Measurements from ENCODE around the gene SSR1.
"Not testable (repeated sequence)": the region's sequence is repeated elsewhere in the genome, so short reads cannot be mapped to it uniquely, and the experiment has no call there.

Gene SSR1

DNA sequence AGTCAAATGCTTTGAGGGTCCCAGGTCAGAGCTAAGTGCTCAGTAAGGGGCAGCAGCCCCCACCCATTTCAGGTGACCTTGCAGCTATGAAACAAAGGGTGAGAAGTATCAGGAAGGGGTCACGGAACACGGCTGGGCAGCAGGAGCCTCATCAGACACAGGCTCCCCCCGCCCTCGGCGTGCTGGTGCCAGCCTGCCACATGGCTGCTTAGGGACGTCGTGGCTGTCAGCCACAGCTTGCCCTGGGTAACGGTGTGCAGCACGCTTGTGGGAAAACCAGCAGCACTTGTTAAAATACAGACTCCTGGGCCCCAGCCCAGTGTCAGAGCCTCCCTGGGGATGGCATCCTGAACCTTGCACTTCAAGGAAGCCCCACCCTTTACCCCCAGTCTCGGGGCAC lies 39.3 kb downstream of the SSR1 start:
- Mint-ChIP-seq H3K9me3 (ENCODE audit: low read depth) (no peaks in the 10 kb centered on the region), H3K4me1 (ENCODE audit: low read depth) (peaks cover 6% of the 10 kb centered on the region), H3K27me3 (no peaks in the 10 kb centered on the region), H3K4me3 (no peak overlapping the region), H3K27ac (no peak overlapping the region), H3K36me3 (no peaks in the 10 kb centered on the region)

DNA sequence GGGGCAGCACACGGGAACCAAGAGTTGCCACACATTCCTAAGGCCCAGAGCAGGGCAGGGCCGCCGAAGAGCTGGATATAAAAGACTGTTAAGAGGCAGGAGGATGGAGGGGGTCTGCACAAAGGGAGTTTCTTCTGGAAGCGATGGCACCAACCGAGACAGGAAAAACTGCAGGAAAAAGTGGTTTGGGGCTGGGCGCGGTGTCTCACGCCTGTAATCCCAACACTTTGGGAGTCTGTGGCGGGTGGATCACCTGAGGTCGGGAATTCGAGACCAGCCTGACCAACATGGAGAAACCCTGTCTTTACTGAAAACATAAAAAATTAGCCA lies 41.8 kb downstream of the SSR1 start:
- peaks cover 6% of the 10 kb centered on the region for H3K4me1 Mint-ChIP-seq (ENCODE audit: low read depth)
- H3K36me3 Mint-ChIP-seq, result peaks cover 2% of the 10 kb centered on the region
- no peak overlapping the region for H3K27ac Mint-ChIP-seq
- no peak overlapping the region for H3K4me3 Mint-ChIP-seq
- no peaks in the 10 kb centered on the region for H3K9me3 Mint-ChIP-seq (ENCODE audit: low read depth)
- no peaks in the 10 kb centered on the region for H3K27me3 Mint-ChIP-seq

DNA sequence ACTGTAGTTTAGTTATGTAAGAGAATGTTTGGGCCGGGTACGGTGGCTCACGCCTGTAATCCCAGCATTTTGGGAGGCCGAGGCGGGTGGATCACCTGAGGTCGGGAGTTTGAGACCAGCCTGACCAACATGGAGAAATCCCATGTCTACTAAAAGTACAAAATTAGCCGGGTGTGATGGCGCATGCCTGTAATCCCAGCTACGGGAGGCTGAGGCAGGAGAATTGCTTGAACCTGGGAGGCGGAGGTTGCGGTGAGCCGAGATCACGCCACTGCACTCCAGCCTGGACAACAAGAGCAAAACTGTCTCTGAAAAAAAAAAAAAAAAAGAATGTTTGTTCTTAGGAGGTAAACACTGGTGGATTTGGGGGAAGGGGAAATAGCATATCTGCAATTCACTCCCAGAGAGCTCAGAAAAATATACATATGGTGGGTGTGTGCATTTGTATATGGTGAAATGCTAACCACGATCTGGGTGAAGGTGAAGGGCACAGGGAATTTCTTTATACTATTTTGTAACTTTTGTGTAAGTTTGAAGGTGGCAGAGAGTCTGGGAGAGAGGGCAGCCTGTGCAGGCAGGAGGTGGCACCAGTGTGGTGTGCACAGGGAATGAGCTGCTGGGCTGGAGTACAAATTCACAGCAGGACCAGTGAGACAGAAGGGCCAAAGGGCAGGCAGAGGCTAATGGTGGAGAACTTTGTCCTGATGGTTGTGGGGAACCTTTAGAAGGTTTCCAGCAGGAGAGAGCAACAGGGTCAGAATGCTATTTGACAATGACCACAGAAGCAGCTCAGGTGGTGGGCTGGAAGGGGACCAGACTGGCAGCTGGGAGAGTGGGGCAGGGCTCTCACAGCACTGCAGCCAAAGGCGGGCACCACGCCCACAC lies 42.4 kb downstream of the SSR1 start:
- H3K27ac Mint-ChIP-seq, result no peak overlapping the region
- H3K9me3 Mint-ChIP-seq (ENCODE audit: low read depth), result no peaks in the 10 kb centered on the region
- H3K4me1 Mint-ChIP-seq (ENCODE audit: low read depth), result peaks cover under 1% of the 10 kb centered on the region
- H3K36me3 Mint-ChIP-seq, result peaks cover 2% of the 10 kb centered on the region
- H3K27me3 Mint-ChIP-seq, result no peaks in the 10 kb centered on the region
- H3K4me3 Mint-ChIP-seq, result no peak overlapping the region

DNA sequence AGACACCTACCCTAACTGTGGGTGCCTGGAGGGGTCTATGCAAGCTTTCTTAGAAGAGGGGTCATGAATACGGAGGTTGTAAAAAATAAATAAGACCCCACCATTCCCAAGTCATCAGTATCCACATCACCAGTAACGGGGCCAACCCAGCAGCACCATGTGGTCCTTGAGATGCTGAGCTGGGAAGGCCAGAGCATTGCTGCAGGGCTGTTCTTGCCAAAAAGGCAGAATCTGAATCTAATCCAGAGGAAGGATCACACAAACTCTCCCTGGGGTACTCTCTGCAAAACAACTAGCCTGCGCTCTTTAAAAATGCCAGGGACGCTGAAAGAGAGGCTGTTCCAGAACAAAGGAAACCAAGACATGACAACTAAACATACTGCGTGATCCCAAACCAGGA lies 43.2 kb downstream of the SSR1 start:
- Mint-ChIP-seq H3K36me3 (peaks cover 2% of the 10 kb centered on the region), H3K27me3 (no peaks in the 10 kb centered on the region), H3K4me3 (no peak overlapping the region), H3K27ac (no peak overlapping the region), H3K9me3 (ENCODE audit: low read depth) (no peaks in the 10 kb centered on the region), H3K4me1 (ENCODE audit: low read depth) (no peaks in the 10 kb centered on the region)

DNA sequence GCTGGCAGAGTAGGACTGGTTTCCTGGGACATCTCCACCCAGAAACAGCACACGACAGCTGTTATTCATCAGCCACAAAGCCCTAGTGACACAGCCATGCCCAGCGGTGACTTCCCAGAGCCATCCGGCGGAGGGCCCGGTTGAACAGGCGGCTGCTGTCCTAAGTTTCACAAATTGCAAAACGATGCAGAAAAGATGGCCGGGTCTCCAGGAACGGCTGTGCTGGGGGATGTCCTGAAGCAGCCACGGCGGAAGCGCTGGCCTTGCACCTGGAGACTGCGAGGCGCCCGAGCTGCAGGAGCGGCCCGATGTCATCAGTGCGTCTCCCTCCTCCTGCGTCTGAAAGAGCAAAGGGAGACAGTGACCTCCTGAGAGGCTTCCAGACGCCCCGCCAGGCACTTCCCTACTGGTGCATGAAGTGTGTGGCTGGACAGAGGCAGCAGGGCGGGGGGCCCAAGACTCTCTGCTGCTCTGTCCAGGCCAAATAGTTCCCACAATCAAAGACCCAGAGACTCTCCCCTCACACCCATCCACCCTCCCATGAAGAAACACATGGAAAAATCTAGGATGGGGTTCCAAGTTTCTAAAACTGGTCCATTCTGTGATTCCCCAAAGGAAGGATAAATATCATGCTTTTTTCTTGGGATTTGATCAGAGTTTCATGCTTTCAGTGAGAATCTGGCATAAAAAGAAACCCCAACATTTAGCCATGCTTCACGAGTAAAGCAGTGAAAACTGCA lies 44.0 kb downstream of the SSR1 start:
- Mint-ChIP-seq H3K4me3 (no peak overlapping the region), H3K4me1 (ENCODE audit: low read depth) (no peaks in the 10 kb centered on the region), H3K9me3 (ENCODE audit: low read depth) (no peaks in the 10 kb centered on the region), H3K27me3 (no peaks in the 10 kb centered on the region), H3K36me3 (peaks cover 2% of the 10 kb centered on the region), H3K27ac (no peak overlapping the region)

DNA sequence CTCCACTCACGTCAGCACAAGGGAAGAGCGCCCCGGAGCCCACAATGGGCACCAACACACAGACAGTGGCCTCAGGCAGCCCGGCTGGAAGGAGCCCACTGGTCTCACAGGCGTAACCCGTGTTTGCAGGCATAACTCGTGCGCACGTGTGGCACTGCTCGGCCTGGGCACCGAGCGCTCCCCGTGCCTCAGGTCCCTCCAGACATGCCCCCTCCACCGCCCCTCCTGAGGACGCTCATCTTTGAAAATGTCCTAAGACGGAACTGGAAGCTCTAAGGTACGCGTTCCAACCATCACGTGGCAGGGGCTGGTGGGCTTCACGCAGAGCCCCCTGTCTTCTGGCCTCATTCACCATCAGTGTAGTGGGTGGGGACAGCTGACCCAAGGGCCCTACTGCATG lies 44.6 kb downstream of the SSR1 start:
- H3K4me1 Mint-ChIP-seq (ENCODE audit: low read depth), result no peaks in the 10 kb centered on the region
- no peak overlapping the region for H3K27ac Mint-ChIP-seq
- H3K4me3 Mint-ChIP-seq, result no peak overlapping the region
- H3K36me3 Mint-ChIP-seq, result peaks cover 2% of the 10 kb centered on the region
- H3K27me3 Mint-ChIP-seq, result no peaks in the 10 kb centered on the region
- H3K9me3 Mint-ChIP-seq (ENCODE audit: low read depth), result no peaks in the 10 kb centered on the region

DNA sequence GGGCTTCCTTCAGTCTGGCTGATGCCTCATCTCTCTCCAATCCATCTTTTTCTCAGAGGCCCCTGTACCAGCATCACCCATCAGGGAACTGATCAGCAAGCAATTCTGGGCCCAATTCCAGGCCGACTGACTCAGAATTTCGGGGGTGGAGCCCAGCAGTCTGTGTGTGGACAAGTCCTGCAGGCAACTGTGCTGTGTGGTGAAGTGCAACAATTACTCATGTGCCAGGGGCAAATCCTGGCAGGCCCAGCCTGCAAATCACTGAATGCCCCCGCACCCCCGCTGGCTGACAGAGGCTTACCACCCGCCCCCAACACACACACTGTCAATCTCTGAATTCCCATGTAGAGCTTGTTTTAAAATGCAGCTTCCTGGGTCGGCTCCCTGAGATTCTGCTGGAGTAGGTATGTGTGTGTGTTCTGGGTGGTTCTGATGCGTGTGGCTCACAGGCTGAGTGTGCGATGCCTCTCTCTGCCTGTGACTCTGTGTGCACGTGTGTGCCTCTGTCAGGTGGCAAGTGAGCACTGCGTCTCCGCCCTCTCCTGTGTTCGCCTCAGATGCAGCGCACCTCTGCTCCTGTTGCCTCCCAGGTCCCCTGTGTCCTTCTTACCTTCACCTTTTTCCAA lies 45.4 kb downstream of the SSR1 start:
- peaks cover 2% of the 10 kb centered on the region for H3K36me3 Mint-ChIP-seq
- no peaks in the 10 kb centered on the region for H3K27me3 Mint-ChIP-seq
- no peak overlapping the region for H3K4me3 Mint-ChIP-seq
- no peak overlapping the region for H3K27ac Mint-ChIP-seq
- H3K4me1 Mint-ChIP-seq (ENCODE audit: low read depth), result no peaks in the 10 kb centered on the region
- no peaks in the 10 kb centered on the region for H3K9me3 Mint-ChIP-seq (ENCODE audit: low read depth)

DNA sequence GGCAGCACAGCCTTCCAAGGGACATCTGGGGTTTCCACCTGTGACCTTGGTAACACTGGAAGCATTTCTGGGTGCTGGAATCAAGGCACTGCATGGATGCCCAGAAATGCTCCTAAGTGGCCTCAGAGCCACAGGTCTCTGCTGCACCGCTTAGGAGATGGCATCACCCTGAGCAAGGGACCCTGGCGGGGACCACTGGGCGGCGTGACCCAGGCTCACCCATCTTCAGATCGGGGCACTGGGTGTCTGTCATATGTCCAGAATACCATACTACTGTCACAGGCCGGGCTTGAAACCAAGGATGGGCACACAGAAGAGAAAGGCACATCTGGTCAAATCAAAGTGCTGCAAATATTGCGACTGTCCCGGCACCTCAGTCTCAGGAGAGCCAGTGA lies 45.9 kb downstream of the SSR1 start:
- H3K27ac Mint-ChIP-seq, result no peak overlapping the region
- peaks cover 2% of the 10 kb centered on the region for H3K36me3 Mint-ChIP-seq
- no peaks in the 10 kb centered on the region for H3K9me3 Mint-ChIP-seq (ENCODE audit: low read depth)
- H3K4me1 Mint-ChIP-seq (ENCODE audit: low read depth), result peaks cover under 1% of the 10 kb centered on the region
- H3K4me3 Mint-ChIP-seq, result no peak overlapping the region
- peaks cover 3% of the 10 kb centered on the region for H3K27me3 Mint-ChIP-seq

DNA sequence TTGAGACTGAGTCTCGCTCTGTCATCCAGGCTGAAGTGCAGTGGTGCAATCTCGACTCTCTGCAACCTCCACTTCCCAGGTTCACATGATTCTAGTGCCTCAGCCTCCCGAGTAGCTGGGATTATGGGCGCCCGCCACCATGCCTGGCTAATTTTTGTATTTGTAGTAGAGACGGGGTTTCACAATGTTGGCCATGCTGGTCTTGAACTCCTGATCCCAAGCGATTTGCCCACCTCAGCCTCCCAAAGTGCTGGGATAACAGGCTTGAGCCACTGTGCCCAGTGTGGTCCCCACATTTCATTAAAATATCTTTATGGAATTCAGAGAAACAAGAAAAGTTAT lies 47.6 kb downstream of the SSR1 start:
- peaks cover 11% of the 10 kb centered on the region for H3K4me1 Mint-ChIP-seq (ENCODE audit: low read depth)
- not testable (repeated sequence) for H3K27ac Mint-ChIP-seq; H3K27me3 Mint-ChIP-seq; H3K9me3 Mint-ChIP-seq (ENCODE audit: low read depth); H3K4me3 Mint-ChIP-seq; H3K36me3 Mint-ChIP-seq

DNA sequence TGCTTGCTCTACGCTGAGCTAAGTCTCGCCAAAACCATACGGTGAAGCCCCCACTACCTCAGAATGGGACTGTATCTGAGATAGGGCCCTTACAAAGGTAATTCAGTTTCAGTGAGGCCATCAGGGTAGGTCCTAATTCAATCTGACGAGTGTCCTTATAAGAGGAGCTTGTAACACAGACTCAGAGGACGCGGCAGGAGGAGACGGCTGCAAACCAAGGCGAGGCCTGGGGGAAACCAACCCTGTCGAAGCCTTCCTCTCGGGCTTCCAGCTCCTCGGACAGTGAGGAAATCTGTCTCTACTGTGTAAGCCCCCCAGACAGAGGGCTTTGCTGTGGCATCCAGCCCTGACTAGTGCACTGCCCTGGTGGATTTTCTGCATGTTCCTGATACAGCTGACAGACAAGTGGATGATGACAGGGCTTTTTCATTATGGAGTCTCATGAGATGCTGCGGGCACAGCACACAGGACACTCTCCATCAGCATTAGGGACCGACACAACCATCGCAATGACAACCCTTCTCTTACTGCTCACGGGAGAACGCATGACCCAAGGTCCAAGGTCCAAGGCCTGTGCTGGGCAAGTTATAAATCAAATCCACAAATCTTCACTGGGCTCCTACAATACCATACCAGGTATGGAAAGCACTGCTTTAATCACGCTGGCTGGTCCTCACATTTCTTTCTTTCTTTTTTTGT lies 48.2 kb downstream of the SSR1 start:
- Mint-ChIP-seq H3K4me1 (ENCODE audit: low read depth) (peaks cover 13% of the 10 kb centered on the region), H3K27me3 (peaks cover 10% of the 10 kb centered on the region), H3K4me3 (no peak overlapping the region), H3K9me3 (ENCODE audit: low read depth) (no peaks in the 10 kb centered on the region), H3K27ac (no peak overlapping the region), H3K36me3 (peaks cover 2% of the 10 kb centered on the region)

DNA sequence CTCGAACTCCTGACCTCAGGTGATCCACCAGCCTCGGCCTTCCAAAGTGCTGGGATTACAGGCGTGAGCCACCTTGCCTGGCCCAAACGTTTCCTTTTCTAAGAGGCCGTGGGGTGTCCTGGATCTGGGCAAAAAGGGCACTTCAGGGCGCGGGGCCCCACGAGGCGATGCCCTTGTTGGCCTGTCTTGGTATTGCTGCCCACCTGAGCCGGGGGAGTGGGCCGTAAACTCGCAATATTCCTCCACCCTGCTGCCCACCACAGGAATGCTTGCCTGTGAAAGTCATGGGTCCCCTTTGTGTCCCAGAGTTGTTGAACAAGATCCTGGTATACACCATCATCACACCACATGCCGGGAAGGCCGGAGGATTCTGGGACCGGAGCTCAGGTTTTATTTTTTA lies 49.0 kb downstream of the SSR1 start:
- H3K9me3 Mint-ChIP-seq (ENCODE audit: low read depth), result no peaks in the 10 kb centered on the region
- H3K27me3 Mint-ChIP-seq, result peaks cover 15% of the 10 kb centered on the region
- H3K36me3 Mint-ChIP-seq, result peaks cover 2% of the 10 kb centered on the region
- H3K4me1 Mint-ChIP-seq (ENCODE audit: low read depth), result peaks cover 13% of the 10 kb centered on the region
- H3K27ac Mint-ChIP-seq, result no peak overlapping the region
- no peak overlapping the region for H3K4me3 Mint-ChIP-seq

DNA sequence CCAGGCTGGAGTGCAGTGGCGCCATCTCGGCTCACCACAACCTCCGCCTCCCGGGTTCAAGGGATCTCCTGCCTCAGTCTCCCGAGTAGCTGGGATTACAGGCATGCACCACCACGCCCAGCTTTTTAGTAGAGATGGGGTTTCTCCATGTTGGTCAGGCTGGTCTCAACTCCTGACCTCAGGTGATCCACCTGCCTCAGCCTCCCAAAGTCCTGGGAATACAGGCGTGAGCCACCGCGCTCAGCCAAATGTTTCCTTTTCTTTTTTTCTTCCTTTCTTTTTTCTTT lies 49.5 kb downstream of the SSR1 start:
- H3K27ac Mint-ChIP-seq; H3K4me3 Mint-ChIP-seq; H3K36me3 Mint-ChIP-seq; H3K9me3 Mint-ChIP-seq (ENCODE audit: low read depth): not testable (repeated sequence)
- peaks cover 15% of the 10 kb centered on the region for H3K27me3 Mint-ChIP-seq
- peaks cover 13% of the 10 kb centered on the region for H3K4me1 Mint-ChIP-seq (ENCODE audit: low read depth)

DNA sequence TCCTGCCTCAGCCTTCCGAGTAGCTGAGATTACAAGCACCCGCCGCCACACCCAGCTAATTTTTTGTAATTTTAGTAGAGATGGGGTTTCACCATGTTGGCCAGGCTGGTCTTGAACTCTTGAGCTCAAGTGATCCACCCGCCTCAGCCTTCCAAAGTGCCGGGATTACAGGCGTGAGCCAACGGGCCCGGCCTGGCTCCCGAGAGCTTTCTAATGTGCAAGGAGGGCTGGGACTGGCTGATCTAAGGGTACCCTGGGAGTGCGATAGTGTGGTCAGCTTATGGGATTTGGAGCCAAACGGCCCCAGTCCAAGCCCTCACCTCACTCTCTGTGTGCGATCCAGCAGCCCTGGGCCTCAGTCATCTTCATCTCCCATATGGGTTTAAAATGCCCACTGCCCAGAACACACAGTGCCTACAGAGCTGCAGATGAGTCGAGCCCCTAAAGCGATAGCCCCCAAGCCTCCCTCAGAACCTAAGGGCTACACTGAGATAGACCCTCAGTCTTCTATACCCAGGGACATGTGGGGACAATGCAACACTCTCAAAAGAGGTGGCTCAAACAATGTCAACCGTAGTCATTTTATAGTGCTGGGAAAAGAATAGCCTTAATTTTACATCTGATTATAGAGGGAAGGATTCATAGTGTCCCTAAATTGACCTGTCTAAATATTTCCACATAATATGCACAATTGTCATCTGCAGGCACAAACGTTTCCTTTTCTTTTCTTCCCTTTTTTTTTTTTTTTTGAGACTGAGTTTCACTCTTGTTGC lies 50.1 kb downstream of the SSR1 start:
- Mint-ChIP-seq H3K4me1 (ENCODE audit: low read depth) (peaks cover 13% of the 10 kb centered on the region), H3K9me3 (ENCODE audit: low read depth) (no peaks in the 10 kb centered on the region), H3K4me3 (peak overlapping the region; percentile 88), H3K27me3 (peaks cover 15% of the 10 kb centered on the region), H3K27ac (no peak overlapping the region), H3K36me3 (no peaks in the 10 kb centered on the region)

DNA sequence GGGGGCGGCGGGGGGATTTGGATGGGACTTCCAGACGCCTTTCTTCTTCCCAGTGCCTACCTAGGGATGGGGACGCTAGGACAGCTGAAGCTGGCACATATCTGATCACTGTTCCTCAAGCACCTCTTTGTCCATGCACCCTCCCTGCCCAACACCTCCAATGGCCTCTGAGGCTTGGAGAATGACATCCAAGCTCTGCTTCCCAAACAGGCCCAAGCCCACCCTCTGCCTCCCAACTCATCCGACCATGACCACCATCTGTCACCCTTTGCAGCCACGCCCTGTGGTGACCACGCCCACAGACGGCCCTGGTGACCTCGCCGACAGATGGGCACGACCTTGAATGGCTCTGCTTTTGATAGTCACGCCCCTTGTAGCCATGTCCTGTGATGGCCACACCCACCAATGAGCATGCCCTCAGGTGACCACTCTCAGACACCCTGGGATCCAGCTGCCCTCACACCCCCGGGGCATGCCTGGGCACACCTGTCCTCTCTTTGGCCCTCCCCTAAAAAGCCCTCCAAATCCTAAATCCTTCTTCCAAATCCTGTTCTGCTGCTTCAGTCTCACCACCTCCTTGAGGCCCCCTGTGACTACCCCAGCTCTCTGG lies 51.0 kb downstream of the SSR1 start:
- Mint-ChIP-seq H3K4me3 (peak overlapping the region; percentile 88), H3K27ac (no peak overlapping the region), H3K9me3 (ENCODE audit: low read depth) (no peaks in the 10 kb centered on the region), H3K36me3 (no peaks in the 10 kb centered on the region), H3K27me3 (peaks cover 15% of the 10 kb centered on the region), H3K4me1 (ENCODE audit: low read depth) (peaks cover 13% of the 10 kb centered on the region)
